GM12878 (cell line): Measurements from ENCODE around the gene ADAMTSL1. TPM values are rescaled to one million over a fixed set of nuclear protein-coding genes. Genes with fewer than 3 reads are reported as not detected.

Source experiments
- ATAC-seq: fragments of 200-7000 bp; cut with Tn5 transposase; 3 replicates; pipeline ENCODE4 v1.9.1; 2020; ENCODE audit warnings: mild to moderate bottlenecking, moderate library complexity
- BruUV-seq: library from RNA; stranded (reverse); fragments of 400-500 nt; replicated peaks from 2 replicates; lab custom pipeline; 2021; lab: Mats Ljungman, UMichigan
- CTCF ChIA-PET: fragments of 300-600 bp; sonication (Branson Sonifier 250); formaldehyde crosslinking; extraction: SDS; loops from one replicate; lab custom pipeline; 2021; ENCODE audit warnings: inconsistent platforms; lab: Yijun Ruan, JAX
- POLR2A ChIA-PET: fragments of 350-600 bp; formaldehyde crosslinking; extraction: SDS; loops from one replicate; lab custom pipeline; 2021; ENCODE audit warnings: inconsistent platforms; lab: Charles Lee
- RAD21 ChIA-PET: fragments of 300-600 bp; sonication (Branson Sonifier 250); formaldehyde crosslinking; loops from one replicate; lab custom pipeline; 2023; ENCODE audit warnings: antibody characterized with exemption; ENCODE audit not compliant: unreplicated experiment; lab: Charles Lee
- SMC1A ChIA-PET: fragments of 300-600 bp; sonication (Branson Sonifier 250); formaldehyde crosslinking; loops from one replicate; lab custom pipeline; 2023; ENCODE audit not compliant: unreplicated experiment, uncharacterized antibody; lab: Charles Lee
- DNase-seq: peaks from one replicate; pipeline ENCODE4 v3.0.0-alpha.2; 2011; ENCODE audit warnings: low read depth, low spot score
- FAIRE-seq: peaks from 3 replicates; lab custom pipeline; 2011; peaks lifted over from hg19 to GRCh38; lab: Jason Lieb, UNC
- H2AFZ ChIP-seq: 2 replicates; pipeline ENCODE4 v1.6.0; 2011; ENCODE audit warnings: low read depth, low read length, control low read depth; ENCODE audit not compliant: control insufficient read depth
- H3K27ac ChIP-seq: 2 replicates; pipeline ENCODE4 v1.5.1; 2011; ENCODE audit warnings: control low read depth; ENCODE audit not compliant: control insufficient read depth, insufficient read depth
- H3K27me3 ChIP-seq, 2 experiments: replicated peaks in 1 of 2; 2 replicates each; pipeline versions ENCODE4 v1.6.0 to v1.6.1; 2011; ENCODE audit warnings: low read length in 1 of 2; ENCODE audit not compliant: control insufficient read depth in 2 of 2, insufficient read depth in 2 of 2
- H3K36me3 ChIP-seq, 2 experiments: 2 replicates each; pipeline ENCODE4 v1.5.1; 2011; ENCODE audit warnings: low read length in 1 of 2; ENCODE audit not compliant: control insufficient read depth in 2 of 2, insufficient read depth in 2 of 2
- H3K4me1 ChIP-seq: 2 replicates; pipeline ENCODE4 v1.6.1; 2011; ENCODE audit warnings: mild to moderate bottlenecking, low read length, moderate library complexity, mixed read lengths; ENCODE audit not compliant: control insufficient read depth, insufficient read depth
- H3K4me2 ChIP-seq: 2 replicates; pipeline ENCODE4 v1.6.0; 2011; ENCODE audit warnings: control low read depth; ENCODE audit not compliant: control insufficient read depth, insufficient read depth
- H3K4me3 ChIP-seq: fragments of 200-600 bp; sonication (generic); 2 replicates; pipeline ENCODE4 v1.5.1; 2016
- H3K79me2 ChIP-seq: 2 replicates; pipeline ENCODE4 v1.6.0; 2011; ENCODE audit warnings: low read length; ENCODE audit not compliant: control insufficient read depth, insufficient read depth
- H3K9ac ChIP-seq: 2 replicates; pipeline ENCODE4 v1.8.0; 2011; ENCODE audit warnings: low read length, control low read depth, mixed read lengths; ENCODE audit not compliant: control insufficient read depth, insufficient read depth
- H3K9me3 ChIP-seq: replicated peaks from 3 replicates; pipeline ENCODE4 v1.5.1; 2011; ENCODE audit warnings: mild to moderate bottlenecking, low read length; ENCODE audit not compliant: control insufficient read depth, insufficient read depth
- H4K20me1 ChIP-seq: 2 replicates; pipeline ENCODE4 v1.6.0; 2011; ENCODE audit not compliant: control insufficient read depth, insufficient read depth
- CBX3 ChIP-seq: fragments of 200-600 bp; sonication (generic); IDR thresholded peaks from 2 replicates; pipeline ENCODE4 v1.6.1; 2016; ENCODE audit warnings: low read depth, borderline replicate concordance
- CBX5 ChIP-seq: sonication (generic); IDR thresholded peaks from 2 replicates; pipeline ENCODE4 v1.6.1; 2016; ENCODE audit warnings: low read depth, moderate library complexity, mild to moderate bottlenecking, inconsistent platforms
- EGR1 ChIP-seq, 2 experiments: IDR thresholded peaks; 1 replicate in 1 of 2; 2 replicates in 1 of 2; pipeline ENCODE4 v1.6.1; 2011 to 2012; ENCODE audit warnings: low read depth in 2 of 2, low read length in 2 of 2, borderline replicate concordance in 1 of 2, mild to moderate bottlenecking in 1 of 2, moderate library complexity in 1 of 2
- FOXK2 ChIP-seq: fragments of 450-650 bp; IDR thresholded peaks from 2 replicates; pipeline ENCODE4 v1.6.1; 2017; ENCODE audit warnings: mild to moderate bottlenecking, moderate library complexity
- GABPA ChIP-seq: IDR thresholded peaks from 2 replicates; pipeline ENCODE4 v1.6.1; 2014; ENCODE audit warnings: antibody characterized with exemption, low read depth, mild to moderate bottlenecking, inconsistent platforms
- HCFC1 ChIP-seq: fragments of 150-350 bp; IDR thresholded peaks from 2 replicates; pipeline ENCODE4 v1.6.1; 2014; ENCODE audit warnings: low read length
- KLF5 ChIP-seq: fragments of 450-650 bp; IDR thresholded peaks from 2 replicates; pipeline ENCODE4 v1.6.1; 2014; ENCODE audit warnings: mild to moderate bottlenecking; ENCODE audit not compliant: partially characterized antibody
- POLR2A ChIP-seq: IDR thresholded peaks from 2 replicates; pipeline ENCODE4 v1.6.1; 2011; ENCODE audit warnings: low read depth, mild to moderate bottlenecking, low read length
- RCOR1 ChIP-seq: conservative IDR thresholded peaks from 2 replicates; pipeline ENCODE4 v1.6.1; 2012; ENCODE audit warnings: low read depth, low read length, improper control_type of control experiment
- SIX5 ChIP-seq: IDR thresholded peaks from 2 replicates; pipeline ENCODE4 v1.6.1; 2011; ENCODE audit warnings: mild to moderate bottlenecking, low read depth, low read length, moderate library complexity; ENCODE audit not compliant: severe bottlenecking
- SP1 ChIP-seq: IDR thresholded peaks from one replicate; pipeline ENCODE4 v1.6.1; 2011; ENCODE audit warnings: low read depth, low read length
- SRF ChIP-seq, 2 experiments: IDR thresholded peaks; 2 replicates each; pipeline ENCODE4 v1.6.1; 2011; ENCODE audit warnings: low read depth in 2 of 2, low read length in 2 of 2, mild to moderate bottlenecking in 1 of 2, moderate library complexity in 1 of 2
- ZSCAN29 ChIP-seq: fragments of 450-650 bp; IDR thresholded peaks from 2 replicates; pipeline ENCODE4 v1.6.1; 2017; ENCODE audit warnings: mild to moderate bottlenecking, moderate library complexity
- WGBS: methylation state at CpG from one replicate; pipeline ENCODE4 v1.1.6; 2016; ENCODE audit warnings: low lambda C conversion rate; ENCODE audit not compliant: insufficient replicate concordance, insufficient coverage; ENCODE audit errors: missing lambda C conversion rate; 5-methylcytosine and 5-hydroxymethylcytosine counted together
- in situ Hi-C: fragments of 300-500 bp; cut with MboI; formaldehyde crosslinking; loops from 9 replicates; pipeline ENCODE4 v1.14.3; 2018; ENCODE audit warnings: mixed read lengths
- intact Hi-C: fragments of 100-400 bp; cut with micrococcal nuclease; formaldehyde crosslinking; loops from one replicate; pipeline ENCODE4 v1.14.2; 2022; ENCODE audit not compliant: unreplicated experiment
- polyA plus RNA-seq, 11 experiments: library from polyadenylated mRNA; depleted of rRNA in 4 of 11; unstranded in 6 of 11; stranded (reverse) in 5 of 11; fragments of >200 nt; fragmentation: Nextera tagmentation in 4 of 11; fragmentation: Illumina TruSeq in 1 of 11; extraction: Ambion mirVana in 4 of 11; extraction: Trizol in 1 of 11; gene quantifications; 1 replicate in 1 of 11; 2 replicates in 10 of 11; pipeline versions ENCODE4 v1.2.1 to v1.2.3, GENCODE V29; 2011 to 2016; ENCODE audit warnings: inconsistent platforms in 2 of 11, missing spikeins in 2 of 11, low read depth in 1 of 11
- total RNA-seq, 4 experiments: library from RNA; depleted of rRNA in 3 of 4; stranded (reverse); fragments of >200 nt in 3 of 4; fragmentation: Illumina TruSeq in 1 of 4; extraction: Trizol in 1 of 4; gene quantifications; 2 replicates each; pipeline versions ENCODE4 v1.2.1 to v1.2.3, GENCODE V29; 2013 to 2021
- TF ChIP-seq, protein P1 (sequence below): fragments of 450-650 bp; IDR thresholded peaks from 2 replicates; pipeline ENCODE4 v1.6.1; 2017; ENCODE audit warnings: mild to moderate bottlenecking, low read depth, inconsistent platforms; ENCODE audit not compliant: poor library complexity, severe bottlenecking
- TF ChIP-seq, protein P2 (sequence below): fragments of 150-350 bp; IDR thresholded peaks from 2 replicates; pipeline ENCODE4 v1.6.1; 2014; ENCODE audit warnings: mild to moderate bottlenecking, low read depth, low read length

Gene ADAMTSL1
- total and polyA plus RNA-seq, 10 of the 15 experiments (the other 5 are each of a cell fraction or from before 2014, with no cell fraction given), result 0.01 to 0.10 (median 0.07) TPM; not detected in 6

DNA sequence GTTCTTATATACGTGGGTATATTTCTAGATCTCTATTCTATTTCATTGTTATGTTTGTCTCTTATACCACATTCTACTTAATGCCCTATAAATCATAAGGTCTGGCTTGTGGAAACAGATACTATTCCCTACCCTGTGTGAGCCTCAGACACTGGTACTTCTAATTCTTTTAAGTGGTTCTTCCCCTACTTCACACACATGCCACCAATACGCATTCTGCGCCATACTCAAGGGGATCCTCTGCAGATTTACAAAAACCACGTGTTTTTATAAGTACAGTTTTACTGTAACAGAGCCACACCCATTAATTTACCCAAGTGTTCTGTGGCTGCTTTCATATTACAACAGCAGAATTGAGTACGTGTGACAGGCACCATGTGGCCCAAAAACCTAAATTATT, 363.4 kb downstream of the ADAMTSL1 start:
- Histone ChIP-seq H2AFZ (no peak overlapping the region), H3K9me3 (no peaks in the 10 kb centered on the region; the same call in 1 of the 3 replicates), H4K20me1 (no peaks in the 10 kb centered on the region), H3K27me3 (no peaks in the 10 kb centered on the region), H3K4me2 (no peak overlapping the region), H3K36me3 (no peaks in the 10 kb centered on the region), H3K4me1 (no peaks in the 10 kb centered on the region), H3K79me2 (no peaks in the 10 kb centered on the region), H3K9ac (no peak overlapping the region), H3K27ac (no peak overlapping the region), H3K4me3 (no peak overlapping the region)
- CTCF ChIA-PET, result interaction anchor here (0.7 kb wide), 1 partner anchor 120 kb away, joined by 3 read pairs; no protein-coding TSS in a partner anchor
- WGBS, result 63% methylated on average over 5 of the region's 5 CpGs
- intact Hi-C loops, result no loop called here
- DNase-seq, result no peak
- in situ Hi-C loops, result no loop called here
- no peak for ATAC-seq
- TF ChIP-seq SIX5, result no peak
- TF ChIP-seq CBX5, result no peak
- TF ChIP-seq CBX3, result no peak
- TF ChIP-seq ZSCAN29, result no peak
- TF ChIP-seq POLR2A, result no peak
- no peak for TF ChIP-seq FOXK2
- TF ChIP-seq, protein P1, sequence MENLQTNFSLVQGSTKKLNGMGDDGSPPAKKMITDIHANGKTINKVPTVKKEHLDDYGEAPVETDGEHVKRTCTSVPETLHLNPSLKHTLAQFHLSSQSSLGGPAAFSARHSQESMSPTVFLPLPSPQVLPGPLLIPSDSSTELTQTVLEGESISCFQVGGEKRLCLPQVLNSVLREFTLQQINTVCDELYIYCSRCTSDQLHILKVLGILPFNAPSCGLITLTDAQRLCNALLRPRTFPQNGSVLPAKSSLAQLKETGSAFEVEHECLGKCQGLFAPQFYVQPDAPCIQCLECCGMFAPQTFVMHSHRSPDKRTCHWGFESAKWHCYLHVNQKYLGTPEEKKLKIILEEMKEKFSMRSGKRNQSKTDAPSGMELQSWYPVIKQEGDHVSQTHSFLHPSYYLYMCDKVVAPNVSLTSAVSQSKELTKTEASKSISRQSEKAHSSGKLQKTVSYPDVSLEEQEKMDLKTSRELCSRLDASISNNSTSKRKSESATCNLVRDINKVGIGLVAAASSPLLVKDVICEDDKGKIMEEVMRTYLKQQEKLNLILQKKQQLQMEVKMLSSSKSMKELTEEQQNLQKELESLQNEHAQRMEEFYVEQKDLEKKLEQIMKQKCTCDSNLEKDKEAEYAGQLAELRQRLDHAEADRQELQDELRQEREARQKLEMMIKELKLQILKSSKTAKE, result no peak
- TF ChIP-seq SP1, result no peak
- TF ChIP-seq SRF (IDR thresholded peaks at IDR 0.05; ENCODE audit: low read depth in 2 of 2, low read length in 2 of 2), result no peak
- TF ChIP-seq HCFC1, result no peak
- no peak for TF ChIP-seq KLF5
- TF ChIP-seq, protein P2, sequence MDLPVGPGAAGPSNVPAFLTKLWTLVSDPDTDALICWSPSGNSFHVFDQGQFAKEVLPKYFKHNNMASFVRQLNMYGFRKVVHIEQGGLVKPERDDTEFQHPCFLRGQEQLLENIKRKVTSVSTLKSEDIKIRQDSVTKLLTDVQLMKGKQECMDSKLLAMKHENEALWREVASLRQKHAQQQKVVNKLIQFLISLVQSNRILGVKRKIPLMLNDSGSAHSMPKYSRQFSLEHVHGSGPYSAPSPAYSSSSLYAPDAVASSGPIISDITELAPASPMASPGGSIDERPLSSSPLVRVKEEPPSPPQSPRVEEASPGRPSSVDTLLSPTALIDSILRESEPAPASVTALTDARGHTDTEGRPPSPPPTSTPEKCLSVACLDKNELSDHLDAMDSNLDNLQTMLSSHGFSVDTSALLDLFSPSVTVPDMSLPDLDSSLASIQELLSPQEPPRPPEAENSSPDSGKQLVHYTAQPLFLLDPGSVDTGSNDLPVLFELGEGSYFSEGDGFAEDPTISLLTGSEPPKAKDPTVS, result no peak
- no peak for TF ChIP-seq RCOR1
- TF ChIP-seq GABPA, result no peak
- no peak for TF ChIP-seq EGR1 (IDR thresholded peaks at IDR 0.05; ENCODE audit: borderline replicate concordance in 1 of 2, low read depth in 2 of 2, low read length in 2 of 2)
- RAD21 ChIA-PET, result no interaction called here
- BruUV-seq, result no TSS peak
- SMC1A ChIA-PET, result no interaction called here
- FAIRE-seq, result no peak
- POLR2A ChIA-PET, result no interaction called here
